Spleen (tissue), 7 donors: ENCODE results near the gene MT1X.

Experiments used
- POLR2A ChIP-seq, 3 donors: fragments of 450-650 bp; IDR thresholded peaks; one replicate each; pipeline ENCODE4 v1.5.1; 2017; ENCODE audit warnings: antibody characterized with exemption in 3 of 3, mild to moderate bottlenecking in 1 of 3
- POLR2AphosphoS5 ChIP-seq, 3 donors: sonication (generic); formaldehyde crosslinking; IDR thresholded peaks; one replicate each; pipeline ENCODE4 v1.5.1; 2017; ENCODE audit warnings: antibody characterized with exemption in 3 of 3
- TF ChIP-seq, protein P1 (sequence below), 11 experiments: fragments of 200-600 bp in 7 of 11; fragments of 450-650 bp in 4 of 11; sonication (generic) in 4 of 11; IDR thresholded peaks in 8 of 11; conservative IDR thresholded peaks in 3 of 11; 1 replicate in 7 of 11; 2 replicates in 4 of 11; pipeline versions ENCODE4 v1.4.0 to v1.8.0; 2016 to 2021; ENCODE audit warnings: antibody characterized with exemption in 11 of 11, inconsistent platforms in 4 of 11, mild to moderate bottlenecking in 1 of 11
- donor health status: DM: no; HTN: no; CAD: no; lungs with moderate emphysema.
- donor health status: DM: no; HTN: no; CAD: no.
- donor health status: DM: no; HTN: no; CAD: no.

DNA sequence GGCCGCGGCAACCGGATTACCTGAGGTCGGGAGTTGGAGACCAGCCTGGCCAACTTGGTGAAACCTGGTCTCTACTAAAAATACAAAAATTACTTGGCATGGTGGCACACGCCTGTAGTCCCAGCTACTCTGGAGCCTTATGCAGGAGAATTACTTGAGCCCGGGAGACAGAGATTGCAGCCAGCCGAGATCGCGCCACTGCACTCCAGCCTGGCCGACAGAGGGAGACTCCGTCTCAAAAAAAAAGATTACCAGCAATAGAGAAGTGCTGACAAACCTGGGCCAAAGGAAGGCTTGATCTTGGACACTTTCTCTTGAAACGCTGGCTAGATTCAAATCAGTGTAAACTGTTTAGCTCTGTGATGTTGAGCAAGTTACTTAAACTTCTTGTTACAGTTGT, 8.3 kb upstream of the MT1X start:
- no peak for TF ChIP-seq POLR2AphosphoS5 (IDR thresholded peaks at IDR 0.05)
- TF ChIP-seq, protein P1, sequence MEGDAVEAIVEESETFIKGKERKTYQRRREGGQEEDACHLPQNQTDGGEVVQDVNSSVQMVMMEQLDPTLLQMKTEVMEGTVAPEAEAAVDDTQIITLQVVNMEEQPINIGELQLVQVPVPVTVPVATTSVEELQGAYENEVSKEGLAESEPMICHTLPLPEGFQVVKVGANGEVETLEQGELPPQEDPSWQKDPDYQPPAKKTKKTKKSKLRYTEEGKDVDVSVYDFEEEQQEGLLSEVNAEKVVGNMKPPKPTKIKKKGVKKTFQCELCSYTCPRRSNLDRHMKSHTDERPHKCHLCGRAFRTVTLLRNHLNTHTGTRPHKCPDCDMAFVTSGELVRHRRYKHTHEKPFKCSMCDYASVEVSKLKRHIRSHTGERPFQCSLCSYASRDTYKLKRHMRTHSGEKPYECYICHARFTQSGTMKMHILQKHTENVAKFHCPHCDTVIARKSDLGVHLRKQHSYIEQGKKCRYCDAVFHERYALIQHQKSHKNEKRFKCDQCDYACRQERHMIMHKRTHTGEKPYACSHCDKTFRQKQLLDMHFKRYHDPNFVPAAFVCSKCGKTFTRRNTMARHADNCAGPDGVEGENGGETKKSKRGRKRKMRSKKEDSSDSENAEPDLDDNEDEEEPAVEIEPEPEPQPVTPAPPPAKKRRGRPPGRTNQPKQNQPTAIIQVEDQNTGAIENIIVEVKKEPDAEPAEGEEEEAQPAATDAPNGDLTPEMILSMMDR (IDR thresholded peaks at IDR 0.05 in 8 of 11, conservative IDR thresholded peaks at IDR 0.05 in 3 of 11), result peak in 10 of 11 experiments; percentile 17 to 60 (median 44)
- TF ChIP-seq POLR2A (IDR thresholded peaks at IDR 0.05), result no peak
